Caco-2 (cell line): ENCODE data around the gene PPP2R5E. TPM values are rescaled to one million over a fixed set of nuclear protein-coding genes. Genes with fewer than 3 reads are reported as not detected.

Experiments
- BruUV-seq: library from RNA; stranded (reverse); fragments of 400-500 nt; replicated peaks from 2 replicates; lab custom pipeline; 2021; lab: Mats Ljungman, UMichigan
- CTCF ChIA-PET: fragments of 300-600 bp; sonication (Branson Sonifier 250); formaldehyde crosslinking; loops from one replicate; lab custom pipeline; 2022; ENCODE audit warnings: antibody characterized with exemption; lab: Charles Lee
- POLR2A ChIA-PET: fragments of 300-600 bp; sonication (Branson Sonifier 250); formaldehyde crosslinking; loops from one replicate; lab custom pipeline; 2022; ENCODE audit warnings: antibody characterized with exemption; lab: Charles Lee
- DNase-seq, 2 experiments: peaks; one replicate each; pipeline versions ENCODE4 v3.0.0 to v3.0.0-alpha.2; 2020 to 2022
- H3K27me3 ChIP-seq: replicated peaks from 2 replicates; pipeline ENCODE4 v1.6.0; 2011; ENCODE audit warnings: low read length; ENCODE audit not compliant: control insufficient read depth, insufficient read depth
- H3K36me3 ChIP-seq: 2 replicates; pipeline ENCODE4 v1.5.1; 2011; ENCODE audit warnings: low read length; ENCODE audit not compliant: control insufficient read depth, insufficient read depth
- H3K4me1 ChIP-seq: fragments of 250-450 bp; sonication (Bioruptor Pico); 2 replicates; pipeline ENCODE4 v1.5.1; 2020; ENCODE audit warnings: mild to moderate bottlenecking
- H3K4me3 ChIP-seq: 2 replicates; pipeline ENCODE4 v1.5.1; 2011; ENCODE audit warnings: low read depth, mild to moderate bottlenecking, control low read depth, low read length
- H3K9me3 ChIP-seq: fragments of 250-450 bp; sonication (Bioruptor Pico); 2 replicates; pipeline ENCODE4 v1.5.1; 2020; ENCODE audit warnings: mild to moderate bottlenecking, moderate library complexity
- H3K27ac Mint-ChIP-seq: one replicate; pipeline ENCODE4 v1.8.0; 2022; ENCODE audit warnings: mixed read lengths; ENCODE audit not compliant: unreplicated experiment
- H3K27me3 Mint-ChIP-seq: one replicate; pipeline ENCODE4 v1.8.0; 2022; ENCODE audit warnings: mixed read lengths; ENCODE audit not compliant: insufficient read depth, unreplicated experiment
- H3K36me3 Mint-ChIP-seq: one replicate; pipeline ENCODE4 v1.8.0; 2022; ENCODE audit warnings: mild to moderate bottlenecking, mixed read lengths; ENCODE audit not compliant: insufficient read depth, unreplicated experiment
- H3K4me1 Mint-ChIP-seq: one replicate; pipeline ENCODE4 v1.8.0; 2022; ENCODE audit warnings: low read depth, mixed read lengths; ENCODE audit not compliant: unreplicated experiment
- H3K4me3 Mint-ChIP-seq: one replicate; pipeline ENCODE4 v1.8.0; 2022; ENCODE audit warnings: mild to moderate bottlenecking, moderate library complexity, mixed read lengths; ENCODE audit not compliant: unreplicated experiment
- H3K9me3 Mint-ChIP-seq: one replicate; pipeline ENCODE4 v1.8.0; 2022; ENCODE audit warnings: mixed read lengths; ENCODE audit not compliant: unreplicated experiment
- intact Hi-C: fragments of 100-400 bp; cut with micrococcal nuclease; formaldehyde crosslinking; loops from one replicate; pipeline ENCODE4 v1.10.0; 2022; ENCODE audit not compliant: unreplicated experiment
- total RNA-seq: library from RNA; stranded (reverse); gene quantifications from 2 replicates; pipeline ENCODE4 v1.2.3, GENCODE V29; 2022
- TF ChIP-seq, protein P1 (sequence below), 2 experiments: fragments of 200-600 bp in 1 of 2; IDR thresholded peaks; 1 replicate in 1 of 2; 2 replicates in 1 of 2; pipeline versions ENCODE4 v1.5.1 to v1.8.0; 2011 to 2022; ENCODE audit warnings: antibody characterized with exemption in 1 of 2, control low read depth in 1 of 2, inconsistent platforms in 1 of 2, low read depth in 1 of 2, low read length in 1 of 2, mild to moderate bottlenecking in 1 of 2, moderate library complexity in 1 of 2; ENCODE audit not compliant: insufficient read depth in 1 of 2, severe bottlenecking in 1 of 2, unreplicated experiment in 1 of 2

PPP2R5E gene
- total RNA-seq, 1 experiment from 2014 or later = 58.6 TPM

DNA sequence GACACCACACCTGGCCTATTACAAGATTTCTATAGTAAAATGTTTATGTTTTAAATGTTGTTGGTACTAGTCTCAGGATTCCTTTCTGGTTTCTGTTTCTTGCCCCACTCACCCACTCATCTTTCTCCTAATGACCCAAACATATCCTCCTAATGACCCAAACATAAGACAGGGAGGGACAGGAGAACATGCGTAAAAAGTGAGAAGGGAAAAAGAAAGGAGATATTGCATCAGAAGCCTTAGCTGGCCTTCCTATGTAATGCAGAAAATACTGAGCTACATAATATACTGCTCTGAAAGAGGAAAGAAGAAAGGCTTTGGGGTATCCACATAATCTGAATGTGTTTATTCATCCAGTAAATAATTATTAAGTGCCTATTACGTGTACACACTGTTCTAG, 119.8 kb downstream of the PPP2R5E start:
- H3K27me3 ChIP-seq = no peaks in the 10 kb centered on the region
- POLR2A ChIA-PET = interaction anchor here (0.6 kb wide), 1 partner anchor 39 kb away, joined by 7 read pairs; no protein-coding TSS in a partner anchor
- no peak overlapping the region for H3K4me3 ChIP-seq
- H3K9me3 ChIP-seq = no peaks in the 10 kb centered on the region
- H3K9me3 Mint-ChIP-seq = no peaks in the 10 kb centered on the region
- peaks cover 39% of the 10 kb centered on the region for H3K36me3 Mint-ChIP-seq
- H3K27ac Mint-ChIP-seq = no peak overlapping the region
- H3K27me3 Mint-ChIP-seq = no peaks in the 10 kb centered on the region
- H3K4me3 Mint-ChIP-seq = no peak overlapping the region
- TF ChIP-seq, protein P1, sequence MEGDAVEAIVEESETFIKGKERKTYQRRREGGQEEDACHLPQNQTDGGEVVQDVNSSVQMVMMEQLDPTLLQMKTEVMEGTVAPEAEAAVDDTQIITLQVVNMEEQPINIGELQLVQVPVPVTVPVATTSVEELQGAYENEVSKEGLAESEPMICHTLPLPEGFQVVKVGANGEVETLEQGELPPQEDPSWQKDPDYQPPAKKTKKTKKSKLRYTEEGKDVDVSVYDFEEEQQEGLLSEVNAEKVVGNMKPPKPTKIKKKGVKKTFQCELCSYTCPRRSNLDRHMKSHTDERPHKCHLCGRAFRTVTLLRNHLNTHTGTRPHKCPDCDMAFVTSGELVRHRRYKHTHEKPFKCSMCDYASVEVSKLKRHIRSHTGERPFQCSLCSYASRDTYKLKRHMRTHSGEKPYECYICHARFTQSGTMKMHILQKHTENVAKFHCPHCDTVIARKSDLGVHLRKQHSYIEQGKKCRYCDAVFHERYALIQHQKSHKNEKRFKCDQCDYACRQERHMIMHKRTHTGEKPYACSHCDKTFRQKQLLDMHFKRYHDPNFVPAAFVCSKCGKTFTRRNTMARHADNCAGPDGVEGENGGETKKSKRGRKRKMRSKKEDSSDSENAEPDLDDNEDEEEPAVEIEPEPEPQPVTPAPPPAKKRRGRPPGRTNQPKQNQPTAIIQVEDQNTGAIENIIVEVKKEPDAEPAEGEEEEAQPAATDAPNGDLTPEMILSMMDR (IDR thresholded peaks at IDR 0.05; ENCODE audit: insufficient read depth in 1 of 2, low read depth in 1 of 2, low read length in 1 of 2, severe bottlenecking in 1 of 2, unreplicated experiment in 1 of 2) = no peak
- intact Hi-C loops = no loop called here
- no peaks in the 10 kb centered on the region for H3K4me1 ChIP-seq
- H3K36me3 ChIP-seq = no peaks in the 10 kb centered on the region
- BruUV-seq = no TSS peak
- CTCF ChIA-PET = interaction anchor here (0.9 kb wide), 1 partner anchor 26 kb away, joined by 4 read pairs; no protein-coding TSS in a partner anchor
- no peaks in the 10 kb centered on the region for H3K4me1 Mint-ChIP-seq
- DNase-seq = no peak

DNA sequence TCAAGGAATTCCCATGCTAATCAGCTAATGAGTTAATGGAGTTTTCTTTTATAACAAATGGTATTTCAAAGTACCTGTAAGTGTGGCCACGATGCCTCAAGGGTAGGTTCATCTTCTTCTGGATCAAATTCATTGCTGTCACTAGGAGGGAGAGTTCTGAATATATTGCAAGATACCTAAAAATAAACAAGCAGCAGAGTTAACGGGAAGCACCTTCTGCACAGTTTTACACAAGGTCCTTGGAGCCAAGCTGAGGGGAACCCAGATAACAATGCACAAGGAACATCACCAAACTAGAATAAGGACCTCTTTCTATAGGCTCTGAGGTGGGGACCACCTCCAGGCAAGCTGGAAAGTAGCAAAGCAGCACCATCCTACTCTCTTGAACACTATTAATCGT, 121.3 kb downstream of the PPP2R5E start:
- TF ChIP-seq, protein P1 (IDR thresholded peaks at IDR 0.05; ENCODE audit: insufficient read depth in 1 of 2, low read depth in 1 of 2, low read length in 1 of 2, severe bottlenecking in 1 of 2, unreplicated experiment in 1 of 2) = no peak
- Mint-ChIP-seq H3K27me3 (no peaks in the 10 kb centered on the region), H3K4me1 (no peaks in the 10 kb centered on the region), H3K36me3 (peaks cover 39% of the 10 kb centered on the region), H3K9me3 (no peaks in the 10 kb centered on the region), H3K27ac (no peak overlapping the region), H3K4me3 (no peak overlapping the region)
- POLR2A ChIA-PET = no interaction called here
- no peak overlapping the region for H3K4me3 ChIP-seq
- H3K27me3 ChIP-seq = no peaks in the 10 kb centered on the region
- intact Hi-C loops = no loop called here
- CTCF ChIA-PET = no interaction called here
- H3K36me3 ChIP-seq = no peaks in the 10 kb centered on the region
- no peaks in the 10 kb centered on the region for H3K9me3 ChIP-seq
- no peaks in the 10 kb centered on the region for H3K4me1 ChIP-seq
- DNase-seq = no peak
- BruUV-seq = no TSS peak

DNA sequence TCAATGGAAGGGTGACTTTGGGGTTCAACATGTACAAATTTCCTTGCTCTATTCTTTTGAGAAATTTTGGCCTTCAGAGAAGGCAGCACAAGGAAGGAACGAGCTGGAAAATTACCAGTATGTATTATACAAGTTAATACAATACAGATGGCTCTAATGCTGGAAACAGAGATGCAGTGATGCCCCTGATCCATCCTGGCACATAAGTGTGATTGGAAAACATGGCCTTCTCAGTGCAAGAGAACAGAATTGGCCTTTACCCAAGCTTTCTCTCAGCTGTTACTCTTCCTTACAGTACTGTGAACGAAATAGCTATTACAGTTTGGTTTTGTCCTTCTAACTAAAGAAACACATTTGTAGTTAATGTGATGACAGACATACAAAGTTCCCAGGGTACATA, 122.0 kb downstream of the PPP2R5E start:
- H3K9me3 Mint-ChIP-seq = no peaks in the 10 kb centered on the region
- H3K4me3 ChIP-seq = no peak overlapping the region
- no peak for DNase-seq
- no peaks in the 10 kb centered on the region for H3K27me3 ChIP-seq
- CTCF ChIA-PET = no interaction called here
- H3K36me3 Mint-ChIP-seq = peaks cover 39% of the 10 kb centered on the region
- BruUV-seq = no TSS peak
- no peaks in the 10 kb centered on the region for H3K27me3 Mint-ChIP-seq
- TF ChIP-seq, protein P1 (IDR thresholded peaks at IDR 0.05; ENCODE audit: insufficient read depth in 1 of 2, low read depth in 1 of 2, low read length in 1 of 2, severe bottlenecking in 1 of 2, unreplicated experiment in 1 of 2) = no peak
- H3K27ac Mint-ChIP-seq = no peak overlapping the region
- no peak overlapping the region for H3K4me3 Mint-ChIP-seq
- intact Hi-C loops = no loop called here
- no peaks in the 10 kb centered on the region for H3K9me3 ChIP-seq
- no peaks in the 10 kb centered on the region for H3K36me3 ChIP-seq
- H3K4me1 Mint-ChIP-seq = no peaks in the 10 kb centered on the region
- H3K4me1 ChIP-seq = no peaks in the 10 kb centered on the region
- POLR2A ChIA-PET = no interaction called here
